Natural killer cell (primary cell): ENCODE data around the gene ABCF2. TPM values are rescaled to one million over a fixed set of nuclear protein-coding genes. Genes with fewer than 3 reads are reported as not detected.

Source experiments
- ATAC-seq, 3 donors: fragments of 150-1000 bp in 2 of 3; fragments of 200-7000 bp in 1 of 3; cut with Tn5 transposase; 1 replicate in 1 of 3; 2 replicates in 2 of 3; pipeline ENCODE4 v1.10.0; 2021; ENCODE audit warnings: mild to moderate bottlenecking in 2 of 3, moderate library complexity in 2 of 3
- DNase-seq, 2 donors: peaks; one replicate each; pipeline versions ENCODE4 v3.0.0 to v3.0.0-alpha.2; 2013 to 2021; ENCODE audit warnings: mixed read lengths in 1 of 2
- H3K27ac ChIP-seq: one replicate; pipeline ENCODE4 v1.5.1; 2013; ENCODE audit warnings: mild to moderate bottlenecking, low read length
- H3K27me3 ChIP-seq: one replicate; pipeline ENCODE4 v1.6.1; 2013; ENCODE audit warnings: low read length; ENCODE audit not compliant: control insufficient read depth, insufficient read depth
- H3K36me3 ChIP-seq: one replicate; pipeline ENCODE4 v1.6.1; 2013; ENCODE audit warnings: low read length; ENCODE audit not compliant: control insufficient read depth, insufficient read depth
- H3K4me1 ChIP-seq: one replicate; pipeline ENCODE4 v1.6.1; 2013; ENCODE audit warnings: low read length; ENCODE audit not compliant: control insufficient read depth, insufficient read depth
- H3K4me3 ChIP-seq: one replicate; pipeline ENCODE4 v1.5.1; 2013; ENCODE audit warnings: low read length
- H3K9me3 ChIP-seq: one replicate; pipeline ENCODE4 v1.6.1; 2013; ENCODE audit warnings: low read length; ENCODE audit not compliant: control insufficient read depth, insufficient read depth
- H3K27ac Mint-ChIP-seq, 2 donors: one replicate each; pipeline ENCODE4 v1.8.0; 2022; ENCODE audit warnings: mild to moderate bottlenecking in 2 of 2, mixed read lengths in 2 of 2, moderate library complexity in 1 of 2
- H3K27me3 Mint-ChIP-seq, 2 donors: one replicate each; pipeline ENCODE4 v1.8.0; 2022; ENCODE audit warnings: low read depth in 2 of 2, mixed read lengths in 2 of 2
- H3K36me3 Mint-ChIP-seq: one replicate; pipeline ENCODE4 v1.8.0; 2022; ENCODE audit warnings: mixed read lengths
- H3K4me1 Mint-ChIP-seq, 2 donors: one replicate each; pipeline ENCODE4 v1.8.0; 2022; ENCODE audit warnings: mixed read lengths in 2 of 2
- H3K4me3 Mint-ChIP-seq: one replicate; pipeline ENCODE4 v1.8.0; 2022; ENCODE audit warnings: mild to moderate bottlenecking, moderate library complexity, mixed read lengths
- H3K9me3 Mint-ChIP-seq, 2 donors: one replicate each; pipeline ENCODE4 v1.8.0; 2022; ENCODE audit warnings: mixed read lengths in 2 of 2
- CTCF ChIP-seq: fragments of 200-600 bp; IDR thresholded peaks from one replicate; pipeline ENCODE4 v1.8.0; 2022; ENCODE audit warnings: antibody characterized with exemption
- WGBS: methylation state at CpG from one replicate; pipeline ENCODE4 v1.1.7; 2013; ENCODE audit warnings: missing lambda C conversion rate; ENCODE audit not compliant: insufficient coverage; 5-methylcytosine and 5-hydroxymethylcytosine counted together
- intact Hi-C: fragments of 100-400 bp; cut with micrococcal nuclease; formaldehyde crosslinking; loops from one replicate; pipeline ENCODE4 v1.14.2; 2022
- total RNA-seq, 4 donors: library from RNA; stranded (reverse); fragments of 120-200 nt in 1 of 4; gene quantifications; one replicate each; pipeline versions ENCODE4 v1.2.3 to v1.2.4, GENCODE V29; 2013 to 2022

Gene ABCF2
- total RNA-seq, 3 donors from 2014 or later (not counting 1 experiment from before 2014, with no cell fraction given): 12.1 to 26.1 (median 17.6) TPM

GRCh38 chr7:151210087-151210854 lies 16.7 kb downstream of the ABCF2 start, which contains the start of gene H2BK1:
H2BK1 (minus strand) TSS chr7:151210488; CDS start chr7:151210318, 170 bp downstream.
- intact Hi-C loops: no loop called here
- H3K36me3 ChIP-seq: peaks cover 21% of the 10 kb centered on the region
- H3K9me3 Mint-ChIP-seq: no peaks in the 10 kb centered on the region
- peaks cover 0 to 2% of the 10 kb centered on the region in 2 donors for H3K27me3 Mint-ChIP-seq
- DNase-seq: no peak
- H3K4me1 ChIP-seq: peaks cover 24% of the 10 kb centered on the region
- H3K4me1 Mint-ChIP-seq: peaks cover 22% of the 10 kb centered on the region in 2 donors
- H3K36me3 Mint-ChIP-seq: no peaks in the 10 kb centered on the region
- TF ChIP-seq CTCF: no peak
- H3K27me3 ChIP-seq: no peaks in the 10 kb centered on the region
- WGBS: 95% methylated on average over 16 of the region's 17 CpGs
- ATAC-seq: no peak
- H3K27ac Mint-ChIP-seq: no peak within 1 kb of the TSS
- no peak within 1 kb of the TSS for H3K4me3 ChIP-seq
- H3K27ac ChIP-seq: no peak within 1 kb of the TSS
- no peak within 1 kb of the TSS for H3K4me3 Mint-ChIP-seq
- no peaks in the 10 kb centered on the region for H3K9me3 ChIP-seq

- Histone ChIP-seq H3K4me1 (peaks cover 24% of the 10 kb centered on the region), H3K27ac (no peak overlapping the region), H3K27me3 (no peaks in the 10 kb centered on the region), H3K4me3 (no peak overlapping the region), H3K36me3 (peaks cover 14% of the 10 kb centered on the region), H3K9me3 (no peaks in the 10 kb centered on the region)
- Mint-ChIP-seq H3K4me3 (no peak overlapping the region), H3K27ac (no peak overlapping the region), H3K36me3 (no peaks in the 10 kb centered on the region), H3K4me1 (peaks cover 22% of the 10 kb centered on the region in 2 donors), H3K27me3 (peaks cover 0 to 6% of the 10 kb centered on the region in 2 donors), H3K9me3 (no peaks in the 10 kb centered on the region)
- intact Hi-C loops: no loop called here
- no peak for TF ChIP-seq CTCF
- WGBS: 96% methylated on average over 6 of the region's 6 CpGs
- no peak for DNase-seq
- ATAC-seq: no peak
Observed at GRCh38 chr7:151209588-151209987, 17.4 kb downstream of the ABCF2 start.

GRCh38 chr7:151208253-151208862 lies 18.6 kb downstream of the ABCF2 start:
- peaks cover 22% of the 10 kb centered on the region in 2 donors for H3K4me1 Mint-ChIP-seq
- no peaks in the 10 kb centered on the region for H3K27me3 ChIP-seq
- H3K4me3 Mint-ChIP-seq: no peak overlapping the region
- 91% methylated on average over 7 of the region's 9 CpGs for WGBS
- H3K27ac ChIP-seq: peak overlapping the region; percentile 39
- no peak overlapping the region for H3K4me3 ChIP-seq
- peaks cover 0 to 9% of the 10 kb centered on the region in 2 donors for H3K27me3 Mint-ChIP-seq
- no peak overlapping the region for H3K27ac Mint-ChIP-seq
- H3K36me3 Mint-ChIP-seq: no peaks in the 10 kb centered on the region
- H3K36me3 ChIP-seq: peaks cover 3% of the 10 kb centered on the region
- intact Hi-C loops: no loop called here
- TF ChIP-seq CTCF: no peak
- H3K4me1 ChIP-seq: peaks cover 24% of the 10 kb centered on the region
- no peaks in the 10 kb centered on the region for H3K9me3 ChIP-seq
- no peak for ATAC-seq
- DNase-seq: no peak
- no peaks in the 10 kb centered on the region for H3K9me3 Mint-ChIP-seq
